ENCODE measurements around the gene PDE6A.

The PDE6A gene

DNA sequence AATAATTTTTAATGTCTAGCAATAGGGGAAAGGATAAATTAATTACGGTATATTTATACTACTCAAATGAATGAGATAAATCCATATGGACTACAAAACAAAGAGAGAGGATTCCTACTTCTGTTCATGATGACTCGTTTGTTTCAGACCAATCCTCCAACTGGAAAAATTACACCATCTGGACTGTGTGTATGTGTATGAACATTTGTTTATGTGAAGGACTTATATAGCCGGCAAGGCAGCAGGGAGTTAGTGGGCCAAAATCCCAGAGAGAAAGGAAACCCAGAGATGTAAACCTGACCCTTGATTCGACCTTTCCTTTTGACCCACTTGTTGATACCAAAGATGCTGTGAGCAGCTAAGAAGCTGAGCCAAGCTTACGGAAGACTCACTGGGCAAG lies 20.1 kb downstream of the PDE6A start:
- DNase-seq: no peak

DNA sequence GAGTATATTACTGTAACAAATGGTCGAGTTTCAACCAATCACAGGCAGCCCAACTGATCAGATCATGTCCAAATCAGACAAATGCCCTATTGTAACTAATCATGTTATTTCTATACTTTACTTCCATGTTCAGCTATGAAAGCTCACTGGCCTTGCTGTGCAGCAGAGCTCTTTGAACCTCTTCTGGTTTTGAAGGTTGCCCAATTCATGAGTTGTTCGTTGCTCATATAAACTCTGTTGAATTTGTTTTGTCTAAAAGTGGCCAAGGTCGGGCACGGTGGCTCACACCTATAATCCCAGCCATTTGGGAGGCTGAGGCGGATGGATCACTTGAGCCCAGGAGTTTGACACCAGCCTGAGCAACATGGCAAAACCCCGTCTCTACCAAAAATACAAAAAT lies 21.6 kb downstream of the PDE6A start:
- DNase-seq: no peak

DNA sequence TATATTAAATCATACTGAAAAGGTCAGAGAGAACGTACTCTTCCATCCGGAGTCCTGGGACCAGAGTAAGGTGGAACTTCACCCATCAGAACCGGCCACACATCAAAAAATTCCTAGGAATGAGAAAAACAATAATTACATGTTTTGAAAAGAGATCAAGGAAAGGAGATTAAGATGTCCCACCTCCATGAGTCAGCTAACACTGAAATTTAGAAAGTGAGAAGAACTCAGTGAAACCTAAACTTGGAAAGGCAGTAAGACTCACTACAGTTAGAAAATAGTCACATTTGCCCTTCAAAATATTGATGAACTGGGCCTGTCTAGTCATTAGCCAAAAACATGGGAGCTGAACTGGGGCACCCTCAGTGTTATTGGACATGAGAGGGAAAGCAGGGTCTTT lies 23.0 kb downstream of the PDE6A start:
- no peak for DNase-seq

DNA sequence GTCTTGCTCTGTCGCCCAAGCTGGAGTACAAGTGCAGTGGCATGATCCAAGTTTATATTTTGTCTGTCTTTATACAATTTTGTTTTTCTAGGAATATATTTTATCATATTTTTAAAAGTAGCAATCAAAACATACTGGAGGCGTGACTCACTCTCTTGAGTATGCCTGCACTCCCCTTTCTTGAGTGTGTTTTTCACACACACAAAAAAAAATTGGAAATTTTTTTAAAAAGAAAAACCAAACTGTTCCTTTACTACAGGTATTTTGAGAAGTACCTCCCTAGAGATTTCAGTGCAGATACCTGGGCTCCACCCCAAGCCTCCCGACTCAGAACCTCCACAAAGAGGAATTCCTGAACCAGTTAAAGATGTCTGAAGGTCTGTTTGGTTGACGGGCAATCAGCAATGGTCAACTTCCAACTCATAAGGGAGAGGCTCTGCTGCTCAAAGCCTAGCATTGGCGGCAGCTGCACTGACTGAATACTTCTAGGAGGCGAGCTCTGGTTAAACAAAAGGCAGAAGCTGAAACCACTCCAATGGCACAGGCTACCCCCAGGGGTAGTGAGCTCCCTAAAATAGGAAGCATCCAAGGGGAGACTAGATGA lies 27.4 kb downstream of the PDE6A start:
- no peak for DNase-seq

DNA sequence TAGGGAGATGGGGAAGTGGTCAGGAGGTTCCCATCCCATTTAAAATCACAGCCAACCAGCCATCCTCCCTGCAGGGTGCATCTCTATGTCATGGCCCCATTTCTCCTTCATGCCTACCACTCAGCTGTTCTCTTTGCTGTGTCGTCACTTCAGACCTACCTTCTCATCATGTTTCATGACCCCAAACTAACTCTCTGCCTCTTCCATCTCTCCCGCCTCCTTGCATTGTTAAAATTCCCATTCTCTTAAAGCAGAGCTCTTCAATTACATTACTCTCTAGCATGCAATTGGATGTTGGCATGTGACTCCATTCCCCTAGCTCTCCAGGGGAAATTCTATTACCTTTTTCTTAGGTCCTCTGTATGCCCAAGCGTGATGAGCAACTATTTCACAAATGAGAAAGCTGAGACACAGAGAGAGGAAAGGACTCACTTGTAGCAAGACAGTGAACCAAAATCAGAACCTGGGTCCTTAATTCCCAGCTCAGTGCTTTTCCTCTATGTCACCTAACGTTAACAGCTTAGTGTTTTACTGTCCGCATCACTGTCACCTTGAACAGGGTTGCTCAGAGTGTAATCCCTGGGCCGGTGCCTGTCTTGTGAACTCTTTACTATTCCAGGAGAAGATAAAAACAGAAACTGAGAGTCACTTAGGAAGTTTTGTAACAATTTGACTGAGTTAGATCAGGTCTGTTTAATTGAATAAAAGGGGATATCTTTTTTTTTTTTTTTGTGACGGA lies 28.1 kb downstream of the PDE6A start:
- DNase-seq: no peak

DNA sequence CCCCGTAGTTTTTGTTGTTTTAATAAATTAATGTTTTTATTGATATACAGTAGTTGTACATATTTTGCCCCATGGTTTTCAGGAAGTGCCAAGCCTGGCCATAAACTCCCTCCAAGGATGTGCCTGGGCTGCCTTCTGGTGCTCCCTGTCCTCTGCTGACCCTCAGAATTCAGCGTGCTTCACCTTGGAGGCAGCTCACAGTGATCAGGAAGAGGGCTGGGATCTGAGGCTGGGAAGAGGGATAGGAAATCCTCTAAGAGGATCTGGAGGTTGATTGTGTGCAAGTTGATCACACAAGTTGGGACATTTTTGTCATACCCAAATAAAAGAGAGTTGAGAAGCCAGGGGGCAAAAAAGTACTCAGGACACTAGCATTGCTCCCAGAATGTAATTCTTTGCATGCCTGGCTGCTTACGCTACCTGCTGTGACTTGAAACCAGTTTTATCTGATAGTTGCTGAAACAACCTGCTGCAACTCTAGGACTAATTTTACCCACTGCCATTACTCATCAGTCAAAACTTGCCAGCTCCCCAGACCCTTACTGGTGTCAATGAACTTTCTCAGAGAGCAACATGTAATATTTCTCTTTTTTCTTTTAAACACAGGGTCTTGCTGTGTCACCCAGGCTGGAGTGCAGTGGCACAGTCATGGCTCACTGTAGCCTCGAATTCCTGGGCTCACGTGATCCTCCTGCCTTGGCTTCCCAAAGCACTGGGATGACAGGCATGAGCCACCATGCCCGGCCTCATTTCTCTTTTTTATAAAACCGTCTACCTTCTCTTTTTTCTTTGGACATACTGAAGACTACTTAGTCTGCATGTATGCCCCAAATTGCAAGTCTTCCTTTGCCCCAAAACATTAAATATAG lies 29.0 kb downstream of the PDE6A start:
- DNase-seq: no peak

DNA sequence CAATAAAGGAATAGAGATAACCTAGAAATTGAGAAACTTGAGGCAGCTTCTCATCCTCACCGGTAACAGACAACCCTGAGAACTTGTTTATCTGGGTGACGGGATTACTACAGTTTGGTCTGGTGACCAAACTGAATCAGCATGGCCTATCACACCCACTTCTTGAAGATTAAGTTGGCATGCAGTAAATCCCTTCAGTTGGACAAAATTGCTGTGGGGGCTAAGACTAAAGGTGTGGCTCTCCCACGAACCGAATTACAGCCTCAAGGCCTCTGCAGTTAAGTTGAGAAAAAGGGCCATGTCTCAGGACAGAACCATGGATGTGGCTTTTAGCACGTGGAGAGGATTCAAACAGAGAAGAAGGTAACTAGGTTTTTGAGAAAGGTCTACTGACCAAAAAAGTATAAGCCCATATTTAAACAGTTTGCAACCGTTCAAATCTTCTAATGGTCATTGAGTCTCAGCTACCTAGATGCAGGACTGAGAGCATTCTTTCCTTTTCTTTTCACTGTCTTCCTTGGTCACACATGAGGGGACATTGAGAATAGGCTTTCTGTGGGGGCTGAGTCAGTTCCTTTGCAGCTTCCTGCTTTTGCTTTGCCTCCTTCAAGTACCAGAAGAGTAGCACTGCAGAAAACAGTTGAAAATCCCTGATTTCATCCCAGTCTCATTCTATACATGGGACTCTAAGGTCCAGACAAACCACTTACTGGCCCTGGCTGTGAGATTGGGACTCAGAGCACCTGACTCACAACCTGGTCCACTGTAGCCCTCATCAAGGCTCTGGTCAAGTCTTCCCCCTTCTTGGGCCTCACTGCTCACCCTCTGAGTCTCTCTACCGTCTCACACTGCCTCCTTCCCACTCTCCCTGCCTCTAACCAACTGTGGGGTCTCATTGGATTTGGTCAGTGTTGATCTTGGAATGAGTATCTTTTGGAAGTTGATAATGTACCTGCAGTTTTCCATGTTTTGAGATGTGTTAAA lies 30.9 kb downstream of the PDE6A start:
- DNase-seq: no peak

DNA sequence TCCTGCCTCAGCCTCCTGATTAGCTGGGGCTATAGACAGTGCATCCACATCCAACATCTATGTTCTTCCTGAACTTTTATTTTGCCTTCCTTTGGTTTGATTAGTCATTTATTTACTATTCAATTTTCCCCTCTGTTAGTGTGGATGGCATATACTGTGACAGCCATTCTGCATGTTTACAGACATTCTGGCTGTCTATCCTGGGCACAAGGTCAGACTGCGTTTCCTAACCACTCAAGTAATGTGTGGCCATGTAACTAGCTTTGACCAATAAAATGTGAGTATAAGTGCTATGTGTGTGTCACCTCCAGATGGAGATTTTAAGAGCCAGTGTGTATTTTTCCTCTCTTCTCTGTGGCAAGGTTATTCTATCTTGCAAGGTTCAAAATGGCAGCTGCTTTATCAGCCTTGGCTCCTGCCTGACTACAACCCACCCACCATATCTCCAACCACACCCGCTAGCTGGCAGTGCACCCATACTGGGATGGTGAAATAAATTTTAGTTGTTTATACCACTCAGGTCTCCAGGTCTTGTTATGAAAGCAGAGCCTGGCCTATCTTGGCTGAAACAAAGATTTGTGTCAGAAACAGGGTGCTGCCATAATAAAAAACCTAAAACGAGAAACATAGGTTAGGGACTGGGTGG lies 32.2 kb downstream of the PDE6A start:
- no peak for DNase-seq

DNA sequence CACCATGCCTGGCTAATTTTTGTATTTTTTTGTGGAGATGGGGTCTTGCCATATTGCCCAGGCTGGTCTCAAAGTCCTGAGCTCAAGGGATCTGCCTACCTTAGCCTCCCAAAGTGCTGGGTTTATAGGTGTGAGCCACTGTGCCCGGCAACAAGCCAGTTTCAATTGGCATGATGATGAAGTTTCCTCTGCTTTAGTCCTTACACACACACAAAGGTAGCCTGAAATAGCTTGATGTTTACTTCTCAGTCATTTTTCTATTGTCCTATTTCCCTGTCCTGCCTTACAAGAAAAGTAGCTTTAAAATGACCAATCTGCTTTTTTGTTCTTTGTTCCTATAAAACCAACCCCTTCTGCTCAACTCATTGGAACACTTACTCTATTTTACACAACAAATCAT lies 33.6 kb downstream of the PDE6A start:
- DNase-seq: no peak

DNA sequence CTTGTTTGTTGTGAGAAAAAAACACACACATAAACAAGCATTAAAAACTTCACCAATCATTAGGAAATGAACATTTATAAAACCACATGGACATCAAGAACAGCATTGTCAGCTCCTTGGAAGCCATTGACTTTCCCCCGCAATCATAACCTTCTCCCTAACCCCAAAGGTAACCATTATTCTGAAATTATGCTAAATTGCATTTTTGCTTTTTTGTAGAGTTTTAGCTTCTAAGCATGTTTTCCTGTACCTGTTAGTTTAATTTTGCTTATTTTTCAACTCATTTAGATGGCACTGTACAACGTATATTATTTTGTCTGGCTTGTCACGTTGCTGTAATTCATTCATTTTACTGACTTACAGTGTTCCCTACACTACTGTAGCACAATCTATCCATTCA lies 36.8 kb downstream of the PDE6A start:
- DNase-seq: no peak

DNA sequence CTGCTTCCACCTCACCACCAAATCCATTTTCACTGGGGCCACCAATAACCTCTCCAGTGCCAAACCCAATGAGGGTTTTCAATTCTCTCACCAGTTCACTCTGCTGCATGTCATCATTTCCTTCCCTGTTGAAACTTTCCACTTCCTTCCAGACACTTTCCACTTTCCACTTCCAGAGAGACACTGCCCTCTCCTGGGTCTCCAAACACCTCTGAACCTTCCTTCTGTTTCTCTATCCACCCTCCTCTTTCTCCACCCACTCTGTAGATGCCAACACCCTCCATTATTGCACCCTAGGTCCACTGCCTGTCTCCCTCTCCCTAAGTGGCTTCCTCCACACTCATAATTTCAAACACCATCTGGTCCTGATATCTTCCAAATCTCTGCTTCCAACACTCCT lies 39.6 kb downstream of the PDE6A start:
- DNase-seq: no peak

DNA sequence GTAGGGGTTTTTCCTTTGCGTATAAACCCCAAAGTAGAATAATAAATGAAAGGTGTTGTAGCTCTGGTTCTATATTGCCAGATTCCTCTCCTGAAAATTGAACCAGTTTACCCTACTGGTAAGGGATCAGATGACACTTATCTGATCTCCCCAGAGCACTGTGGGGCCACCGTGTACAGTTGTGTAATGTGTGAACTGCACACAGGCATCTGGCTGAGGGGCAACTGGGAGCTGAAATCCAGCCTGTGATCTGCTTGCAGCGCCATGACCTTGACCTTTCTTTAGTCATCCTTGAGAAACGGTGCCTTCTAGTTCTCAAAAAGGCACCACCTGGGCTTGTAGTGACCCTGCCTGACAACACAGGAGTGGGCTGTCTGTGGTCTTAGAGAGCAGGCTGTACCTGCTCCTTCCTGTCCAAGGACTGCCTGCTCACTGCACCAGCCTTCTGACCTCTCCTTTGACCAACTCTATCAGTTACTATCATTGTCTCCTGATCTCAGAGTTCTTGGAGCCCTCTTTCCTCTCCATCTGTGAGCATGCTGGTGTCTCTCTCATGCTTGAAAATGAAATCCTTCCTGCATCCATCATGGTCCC lies 40.2 kb downstream of the PDE6A start:
- no peak for DNase-seq

DNA sequence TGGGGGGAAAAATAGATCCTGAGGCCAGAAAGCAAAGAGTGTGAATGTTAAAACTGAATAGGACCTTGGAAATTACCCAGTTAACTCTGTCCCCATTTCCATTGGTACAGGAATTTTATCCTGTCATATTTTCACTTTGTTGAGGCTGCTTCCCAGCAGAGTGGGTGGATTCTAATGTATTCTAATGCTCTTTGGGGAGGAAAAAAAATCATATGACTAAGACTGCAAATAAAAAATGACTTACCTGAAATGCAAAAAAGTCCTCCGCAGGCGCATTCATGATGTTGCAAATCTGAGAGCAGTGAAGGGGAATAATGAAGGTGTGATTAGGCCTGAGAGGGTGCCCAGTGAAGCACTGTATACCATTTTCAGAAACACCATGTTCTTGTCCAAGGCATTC lies 41.2 kb downstream of the PDE6A start:
- no peak for DNase-seq

DNA sequence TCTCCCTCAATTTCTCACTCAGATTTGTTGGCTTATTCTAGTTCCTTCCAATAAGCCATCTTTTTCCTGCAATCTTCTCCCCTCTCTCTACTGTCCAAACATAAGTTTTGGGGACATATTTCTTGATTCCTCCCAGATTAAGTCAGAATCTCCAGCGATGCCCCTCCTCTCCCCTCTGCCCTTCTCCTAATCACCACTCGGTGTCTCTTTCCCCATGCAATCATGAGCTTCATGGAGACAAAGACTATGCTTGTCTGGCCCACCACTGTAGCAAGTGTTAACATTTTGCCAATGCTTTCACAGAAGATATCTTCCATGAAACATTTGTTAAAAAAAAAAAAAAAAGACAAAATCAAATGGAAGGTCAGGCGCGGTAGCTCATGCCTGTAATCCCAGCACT lies 42.4 kb downstream of the PDE6A start:
- no peak for DNase-seq

DNA sequence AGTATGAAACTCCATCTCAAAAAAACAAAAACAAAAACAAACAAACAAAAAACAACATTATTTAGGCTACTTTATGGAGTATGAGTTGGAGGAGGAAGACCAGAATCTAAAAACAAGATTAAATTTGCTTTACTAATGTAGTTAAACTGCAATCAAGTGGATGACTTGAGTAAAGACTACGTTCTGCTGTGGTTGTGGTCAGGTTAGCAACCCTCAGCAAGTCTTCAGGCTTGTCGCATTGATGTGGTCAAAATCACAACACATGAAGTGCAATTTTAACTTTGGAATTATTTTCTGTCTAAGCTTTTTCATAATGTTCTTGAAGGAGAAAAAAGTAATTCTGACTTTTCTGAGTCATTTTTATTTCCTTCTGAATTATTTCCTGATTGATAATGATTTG lies 43.1 kb downstream of the PDE6A start:
- DNase-seq: no peak

DNA sequence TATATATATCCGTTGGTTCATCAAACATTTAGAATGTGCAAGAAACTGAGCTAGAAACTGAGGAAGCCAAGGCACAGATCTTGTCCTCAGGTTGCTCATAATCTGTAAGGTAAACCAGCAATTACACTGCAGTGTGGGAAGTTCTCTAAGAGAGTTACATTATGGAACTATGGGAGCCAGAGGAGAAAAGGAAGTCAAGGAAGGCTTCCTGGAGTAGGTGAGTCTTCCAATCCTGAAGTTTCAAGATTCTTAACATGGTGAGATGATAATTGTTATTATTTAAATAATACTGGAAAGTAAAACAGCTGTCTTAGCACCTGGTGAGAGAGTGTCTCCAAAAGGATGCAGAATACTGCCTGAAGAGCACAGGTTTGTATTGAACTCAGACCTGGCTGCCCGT lies 44.2 kb downstream of the PDE6A start:
- no peak for DNase-seq

DNA sequence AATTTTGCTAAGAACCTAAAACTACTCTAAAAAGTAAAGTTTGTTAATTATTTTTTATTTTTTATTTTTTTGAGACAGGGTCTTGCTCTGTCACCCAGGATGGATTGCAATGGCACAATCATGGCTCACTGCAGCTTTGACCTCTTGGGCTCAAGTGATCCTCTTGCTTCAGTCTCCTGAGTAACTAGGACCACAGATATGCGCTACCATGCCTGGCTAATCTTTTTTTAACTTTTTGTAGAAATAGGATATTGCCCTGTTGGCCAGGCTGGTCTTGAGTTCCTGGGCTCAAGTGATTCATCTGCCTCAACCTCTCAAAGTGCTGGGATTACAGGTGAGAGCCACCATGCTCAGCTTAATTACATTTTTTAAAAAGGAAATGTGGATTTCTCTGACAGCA lies 45.8 kb downstream of the PDE6A start:
- no peak for DNase-seq

DNA sequence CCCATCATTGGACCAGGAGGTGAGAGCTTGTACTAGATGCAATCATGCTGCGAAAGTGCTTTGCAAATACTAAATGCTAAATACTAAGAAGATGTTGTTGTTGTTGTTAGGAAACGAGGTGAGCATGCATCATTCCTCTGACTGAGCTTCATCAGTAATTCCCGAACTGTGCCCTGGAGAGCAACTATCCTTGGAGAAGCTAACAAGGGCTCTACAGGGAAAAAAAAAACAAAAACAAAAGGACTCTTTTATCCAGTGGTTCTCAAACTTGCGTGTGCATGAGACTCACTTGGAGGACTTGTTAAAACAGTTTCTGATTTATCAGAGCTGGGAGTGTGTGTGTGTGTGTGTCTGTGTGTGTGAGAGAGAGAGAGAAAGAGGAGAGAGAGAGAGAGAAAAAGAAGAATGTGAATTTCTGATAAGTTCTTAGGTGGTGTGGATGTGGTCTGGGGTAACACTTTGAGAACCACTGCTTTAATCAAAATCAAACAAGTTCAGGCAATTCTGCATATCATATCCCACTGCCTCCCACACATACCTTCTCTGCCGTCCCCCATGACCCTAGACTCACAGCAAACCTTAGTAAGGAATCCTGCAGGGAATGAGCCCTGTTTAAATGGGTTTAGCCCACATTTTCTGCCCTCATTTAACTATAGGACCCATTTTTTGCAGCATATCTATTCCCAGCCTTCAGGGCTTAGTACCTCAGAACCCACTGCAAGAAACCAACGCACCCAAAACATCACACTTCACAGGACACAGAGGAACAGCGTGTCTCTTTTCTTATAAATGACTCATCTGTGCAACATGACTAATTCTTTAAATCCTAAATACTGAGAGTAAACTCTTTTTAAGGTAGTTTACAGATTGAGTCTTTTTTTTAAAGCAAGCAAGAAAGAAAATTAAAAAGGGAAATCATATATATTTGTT lies 48.9 kb downstream of the PDE6A start:
- DNase-seq: no peak

DNA sequence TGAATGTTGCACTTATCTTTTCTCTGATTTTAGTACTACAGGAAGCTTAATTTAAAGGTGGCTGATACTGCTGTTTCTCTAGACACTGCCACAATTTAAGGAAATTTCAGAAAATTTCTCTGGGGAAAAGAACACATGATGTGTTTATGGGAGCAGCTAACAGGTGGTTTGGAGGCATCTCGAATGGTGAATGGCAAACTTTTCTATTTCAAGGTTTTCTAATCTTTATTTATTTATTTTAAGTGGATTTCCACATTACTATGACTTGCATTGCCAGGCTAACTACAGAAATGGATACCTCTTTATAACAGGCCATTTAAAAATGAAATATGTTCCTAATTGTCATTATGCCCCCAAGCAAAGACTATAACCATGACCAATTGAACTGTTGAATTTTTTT lies 50.4 kb downstream of the PDE6A start:
- DNase-seq: no peak

DNA sequence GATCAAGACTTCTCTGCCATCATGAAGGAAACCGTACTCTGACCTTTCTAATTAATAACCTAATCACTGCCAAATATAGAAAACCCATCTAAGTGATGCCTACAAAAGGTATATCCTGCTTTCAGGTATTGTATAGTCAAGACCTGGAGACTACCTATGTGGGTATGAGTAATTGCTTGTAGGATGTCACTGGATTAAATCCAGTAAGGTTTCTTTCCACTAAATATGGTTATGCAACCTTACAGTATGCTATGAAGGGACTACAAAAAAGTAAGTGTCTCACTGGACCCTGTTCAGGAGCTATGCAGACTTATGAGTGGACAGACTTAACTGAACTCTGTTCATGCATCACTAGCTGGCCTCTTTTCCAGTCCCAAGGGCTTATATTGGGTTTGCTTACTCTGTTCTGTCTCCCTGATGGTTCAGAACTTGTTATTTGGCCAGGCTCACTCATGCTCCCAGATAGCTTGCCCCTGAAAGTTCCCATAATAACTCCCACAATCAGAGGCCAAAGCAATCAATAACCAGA lies 51.1 kb downstream of the PDE6A start:
- DNase-seq: no peak
